HK-2 (cell line): ENCODE results near the gene NSD1.
"Not testable (repeated sequence)": the region's sequence is repeated elsewhere in the genome, so short reads cannot be mapped to it uniquely, and the experiment has no call there.

Source experiments
- DNase-seq: peaks from one replicate; pipeline ENCODE4 v3.0.0-alpha.2; 2018; ENCODE audit not compliant: unreplicated experiment

Gene NSD1

DNA sequence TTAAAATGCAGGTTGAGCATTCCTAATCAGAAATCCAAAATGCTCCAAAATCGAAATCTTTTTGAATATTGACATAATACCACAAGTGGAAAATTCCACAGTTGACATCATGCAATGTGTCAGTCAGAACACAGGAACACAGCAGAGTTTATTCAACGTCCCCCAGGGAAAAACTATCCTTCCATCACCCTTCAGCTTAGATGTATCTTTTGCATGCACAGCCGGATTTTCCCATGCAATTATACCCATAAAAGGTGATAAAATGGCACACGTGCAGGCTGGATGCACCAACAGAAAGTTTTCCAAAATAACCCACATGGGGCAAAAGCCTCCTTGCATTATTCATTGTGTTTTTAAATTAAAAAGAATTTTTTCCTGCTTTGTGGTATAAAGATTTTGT is 98.8 kb downstream of the NSD1 start:
- DNase-seq = no peak

DNA sequence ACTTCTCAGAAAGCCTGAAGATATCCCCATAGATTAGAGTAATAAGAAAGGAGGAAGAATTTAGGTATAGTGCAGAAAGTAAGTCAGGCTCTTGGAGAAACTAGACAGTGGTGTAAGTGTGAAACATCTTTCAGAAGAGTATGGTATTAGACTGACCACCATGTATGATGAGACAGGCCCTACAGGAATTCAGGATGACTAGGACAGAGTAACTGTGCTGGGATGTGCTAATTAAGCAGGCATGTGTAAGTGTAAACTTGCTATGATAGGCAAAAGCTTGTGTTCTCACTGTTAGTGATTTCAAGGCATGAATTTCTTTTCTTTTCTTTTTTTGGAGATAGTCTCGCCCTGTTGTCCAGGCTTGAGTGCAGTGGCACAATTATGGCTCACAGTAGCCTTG is 99.2 kb downstream of the NSD1 start:
- DNase-seq = no peak

DNA sequence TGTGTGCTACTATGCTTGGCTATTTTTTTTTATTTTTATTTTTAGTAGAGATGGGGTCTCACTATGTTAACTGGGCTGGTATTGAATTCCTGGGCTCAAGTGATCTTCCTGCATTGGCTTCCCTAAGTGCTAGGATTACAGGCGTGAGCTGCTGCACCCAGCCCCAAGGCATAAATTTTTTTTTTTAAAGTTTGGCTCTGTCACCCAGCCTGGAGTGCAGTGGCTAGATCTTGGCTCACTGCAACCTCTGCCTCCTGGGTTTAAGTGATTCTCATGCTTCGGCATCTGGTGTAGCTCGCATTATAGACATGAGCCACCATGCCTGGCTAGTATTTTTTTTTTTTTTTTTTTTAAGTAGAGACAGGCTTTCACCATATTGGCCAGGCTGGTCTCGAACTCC is 99.6 kb downstream of the NSD1 start:
- DNase-seq = no peak

DNA sequence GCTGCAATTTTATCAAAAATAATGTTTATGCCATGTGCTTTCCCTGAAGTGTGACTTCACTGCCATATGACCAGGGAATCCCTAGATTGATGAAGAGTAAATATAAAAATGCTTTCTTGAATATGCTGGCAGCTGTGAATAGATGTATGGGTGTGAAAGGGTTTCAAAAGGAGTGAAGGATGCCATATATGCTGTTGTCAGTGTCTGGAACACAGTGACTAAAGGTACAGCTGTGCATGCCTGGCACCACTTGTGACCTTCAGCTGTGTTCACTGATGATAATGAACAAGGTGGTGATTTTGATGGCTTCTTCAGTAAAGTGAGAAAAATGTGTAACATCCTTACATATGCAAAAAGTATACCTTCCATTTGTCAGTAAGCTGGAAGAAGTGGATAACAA is 100.2 kb downstream of the NSD1 start:
- DNase-seq = no peak

GRCh38 chr5:177234841-177235240 is 101.3 kb downstream of the NSD1 start:
- no peak for DNase-seq

GRCh38 chr5:177241768-177242167 is 108.2 kb downstream of the NSD1 start:
- DNase-seq = no peak

DNA sequence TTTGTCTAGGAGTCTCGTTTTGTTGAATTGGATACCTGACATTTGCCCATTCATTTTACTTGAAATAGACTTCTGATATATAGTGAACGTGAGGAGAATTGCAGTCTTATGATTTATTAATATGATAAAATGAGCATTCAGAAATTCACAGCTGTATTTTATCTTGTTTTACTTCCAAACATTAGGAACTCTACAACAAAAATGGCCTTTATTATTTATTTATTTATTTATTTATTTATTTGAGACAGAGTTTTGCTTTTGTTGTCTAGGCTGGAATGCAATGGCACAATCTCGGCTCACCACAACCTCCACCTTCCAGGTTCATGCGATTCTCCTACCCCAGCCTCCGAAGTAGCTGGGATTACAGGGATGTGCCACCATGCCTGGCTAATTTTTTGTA is 108.7 kb downstream of the NSD1 start:
- DNase-seq = no peak

- no peak for DNase-seq
Measured at GRCh38 chr5:177249761-177250537, 116.4 kb downstream of the NSD1 start.

GRCh38 chr5:177253252-177253651 is 119.7 kb downstream of the NSD1 start:
- no peak for DNase-seq

DNA sequence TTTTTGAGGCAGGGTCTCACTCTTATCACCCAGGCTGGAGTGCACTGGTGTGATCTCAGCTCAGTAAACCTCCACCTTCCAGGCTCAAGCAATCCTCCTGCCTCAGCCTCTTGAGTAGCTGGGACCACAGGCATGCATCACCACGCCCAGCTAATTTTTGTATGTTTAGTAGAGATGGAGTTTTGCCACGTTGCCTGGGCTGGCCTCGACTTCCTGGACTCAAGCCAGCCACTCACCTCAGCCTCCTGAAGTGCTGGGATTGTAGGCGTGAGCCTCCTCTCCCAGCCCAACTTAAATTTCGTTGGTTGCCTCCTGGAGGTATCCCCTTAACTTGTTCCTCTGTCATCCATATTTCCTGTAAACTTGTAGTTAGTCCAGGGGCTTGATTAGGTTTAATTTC is 122.7 kb downstream of the NSD1 start:
- peak; percentile 10 for DNase-seq

GRCh38 chr5:177258711-177259110 is 125.1 kb downstream of the NSD1 start:
- not testable (repeated sequence) for DNase-seq

GRCh38 chr5:177260961-177261360 is 127.4 kb downstream of the NSD1 start:
- DNase-seq = no peak

DNA sequence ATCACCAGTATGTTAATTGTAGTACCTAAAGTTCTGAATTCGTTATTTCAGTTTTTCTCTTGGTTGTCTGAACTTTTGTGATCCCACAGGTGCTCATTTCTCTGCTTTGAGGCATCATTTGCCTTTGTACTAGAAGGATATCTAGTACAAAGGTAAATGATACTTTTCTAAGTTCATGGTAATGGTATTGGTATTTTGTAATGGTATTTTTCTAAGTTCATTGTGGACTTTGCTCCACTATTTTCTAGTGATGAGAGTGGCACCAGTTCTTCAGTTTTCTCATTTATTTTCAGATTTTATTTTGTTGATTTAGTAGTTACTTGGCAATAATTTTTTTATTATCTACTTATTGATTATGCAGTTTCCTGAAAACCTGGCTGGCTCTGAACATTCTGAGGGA is 127.9 kb downstream of the NSD1 start:
- no peak for DNase-seq

DNA sequence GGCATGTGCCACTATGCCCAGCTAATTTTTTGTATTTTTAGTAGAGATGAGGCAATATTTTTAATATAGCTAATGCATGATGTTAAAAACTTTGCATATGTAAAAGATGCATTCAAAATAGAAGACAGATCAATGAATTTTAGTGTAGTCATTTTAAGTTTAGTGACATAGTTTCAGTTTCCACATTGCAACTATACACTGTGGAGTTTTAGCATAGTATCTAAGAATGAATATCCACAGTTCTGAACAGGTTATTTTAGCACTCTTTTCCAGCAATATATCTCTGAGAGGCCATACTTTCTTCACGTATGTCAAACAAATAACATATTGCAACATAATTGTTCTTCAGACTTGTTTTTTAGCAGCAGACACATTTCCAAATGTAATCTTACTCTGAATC is 130.6 kb downstream of the NSD1 start:
- DNase-seq = no peak

- no peak for DNase-seq
Measured at GRCh38 chr5:177265395-177265794, 131.8 kb downstream of the NSD1 start.

- DNase-seq = no peak
Measured at GRCh38 chr5:177269232-177269895, 135.8 kb downstream of the NSD1 start.

GRCh38 chr5:177269976-177270375 is 136.4 kb downstream of the NSD1 start:
- no peak for DNase-seq

DNA sequence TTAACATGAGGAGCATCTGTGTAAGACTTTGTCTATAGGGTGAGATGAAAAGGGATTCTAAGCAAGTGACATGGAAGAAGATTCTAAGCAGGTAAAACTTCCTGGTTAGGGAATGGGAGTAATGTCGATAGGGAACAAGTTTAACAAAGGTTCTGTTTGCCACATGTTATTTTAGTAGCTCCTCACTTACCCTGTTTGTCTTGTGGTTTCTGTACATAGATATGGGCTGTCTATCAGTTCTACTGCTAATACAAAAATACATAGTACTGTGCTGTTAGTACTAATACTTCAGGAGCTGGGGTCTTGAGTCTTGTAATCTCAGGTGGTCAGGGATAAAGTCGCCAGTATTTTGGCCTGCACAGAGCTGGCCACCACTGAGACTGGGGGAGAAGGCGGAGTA is 137.1 kb downstream of the NSD1 start:
- DNase-seq = no peak

- no peak for DNase-seq
Measured at GRCh38 chr5:177271113-177271512, 137.5 kb downstream of the NSD1 start.

GRCh38 chr5:177275883-177276282 is 142.3 kb downstream of the NSD1 start:
- no peak for DNase-seq

- no peak for DNase-seq
Measured at GRCh38 chr5:177276886-177277285, 143.3 kb downstream of the NSD1 start.

- DNase-seq = no peak
Measured at GRCh38 chr5:177288191-177288590, 154.6 kb downstream of the NSD1 start.

GRCh38 chr5:177290816-177291596 is 157.4 kb downstream of the NSD1 start:
- no peak for DNase-seq
